ENCODE measurements around the gene CYB561D1.

GRCh38 chr1:109470245-109470644 lies 23.6 kb upstream of the CYB561D1 start:
- TF ChIP-seq, protein P1, sequence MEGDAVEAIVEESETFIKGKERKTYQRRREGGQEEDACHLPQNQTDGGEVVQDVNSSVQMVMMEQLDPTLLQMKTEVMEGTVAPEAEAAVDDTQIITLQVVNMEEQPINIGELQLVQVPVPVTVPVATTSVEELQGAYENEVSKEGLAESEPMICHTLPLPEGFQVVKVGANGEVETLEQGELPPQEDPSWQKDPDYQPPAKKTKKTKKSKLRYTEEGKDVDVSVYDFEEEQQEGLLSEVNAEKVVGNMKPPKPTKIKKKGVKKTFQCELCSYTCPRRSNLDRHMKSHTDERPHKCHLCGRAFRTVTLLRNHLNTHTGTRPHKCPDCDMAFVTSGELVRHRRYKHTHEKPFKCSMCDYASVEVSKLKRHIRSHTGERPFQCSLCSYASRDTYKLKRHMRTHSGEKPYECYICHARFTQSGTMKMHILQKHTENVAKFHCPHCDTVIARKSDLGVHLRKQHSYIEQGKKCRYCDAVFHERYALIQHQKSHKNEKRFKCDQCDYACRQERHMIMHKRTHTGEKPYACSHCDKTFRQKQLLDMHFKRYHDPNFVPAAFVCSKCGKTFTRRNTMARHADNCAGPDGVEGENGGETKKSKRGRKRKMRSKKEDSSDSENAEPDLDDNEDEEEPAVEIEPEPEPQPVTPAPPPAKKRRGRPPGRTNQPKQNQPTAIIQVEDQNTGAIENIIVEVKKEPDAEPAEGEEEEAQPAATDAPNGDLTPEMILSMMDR (IDR thresholded peaks at IDR 0.05; ENCODE audit: low read depth, low read length, missing input control): no peak
- TF ChIP-seq RAD21 (IDR thresholded peaks at IDR 0.05): no peak
- TF ChIP-seq TAF1 (conservative IDR thresholded peaks at IDR 0.05): no peak
- TF ChIP-seq EGR1 (IDR thresholded peaks at IDR 0.05; ENCODE audit: low read depth in 2 of 2): no peak
- no peak for TF ChIP-seq ZBTB33 (IDR thresholded peaks at IDR 0.05)
- TF ChIP-seq YY1 (IDR thresholded peaks at IDR 0.05): no peak
- TF ChIP-seq REST (IDR thresholded peaks at IDR 0.05): no peak
- TF ChIP-seq NR2F2 (IDR thresholded peaks at IDR 0.05): no peak
